GM12878 (cell line): Measurements from ENCODE around the gene CCDC107. TPM values are rescaled to one million over a fixed set of nuclear protein-coding genes. Genes with fewer than 3 reads are reported as not detected.

Source experiments
- ATAC-seq: fragments of 200-7000 bp; cut with Tn5 transposase; 3 replicates; pipeline ENCODE4 v1.9.1; 2020; ENCODE audit warnings: mild to moderate bottlenecking, moderate library complexity
- BruUV-seq: library from RNA; stranded (reverse); fragments of 400-500 nt; replicated peaks from 2 replicates; lab custom pipeline; 2021; lab: Mats Ljungman, UMichigan
- CTCF ChIA-PET: fragments of 300-600 bp; sonication (Branson Sonifier 250); formaldehyde crosslinking; extraction: SDS; loops from one replicate; lab custom pipeline; 2021; ENCODE audit warnings: inconsistent platforms; lab: Yijun Ruan, JAX
- POLR2A ChIA-PET: fragments of 350-600 bp; formaldehyde crosslinking; extraction: SDS; loops from one replicate; lab custom pipeline; 2021; ENCODE audit warnings: inconsistent platforms; lab: Charles Lee
- RAD21 ChIA-PET: fragments of 300-600 bp; sonication (Branson Sonifier 250); formaldehyde crosslinking; loops from one replicate; lab custom pipeline; 2023; ENCODE audit warnings: antibody characterized with exemption; ENCODE audit not compliant: unreplicated experiment; lab: Charles Lee
- SMC1A ChIA-PET: fragments of 300-600 bp; sonication (Branson Sonifier 250); formaldehyde crosslinking; loops from one replicate; lab custom pipeline; 2023; ENCODE audit not compliant: unreplicated experiment, uncharacterized antibody; lab: Charles Lee
- DNase-seq: peaks from one replicate; pipeline ENCODE4 v3.0.0-alpha.2; 2011; ENCODE audit warnings: low read depth, low spot score
- FAIRE-seq: peaks from 3 replicates; lab custom pipeline; 2011; peaks lifted over from hg19 to GRCh38; lab: Jason Lieb, UNC
- H2AFZ ChIP-seq: 2 replicates; pipeline ENCODE4 v1.6.0; 2011; ENCODE audit warnings: low read depth, low read length, control low read depth; ENCODE audit not compliant: control insufficient read depth
- H3K27ac ChIP-seq: 2 replicates; pipeline ENCODE4 v1.5.1; 2011; ENCODE audit warnings: control low read depth; ENCODE audit not compliant: control insufficient read depth, insufficient read depth
- H3K27me3 ChIP-seq, 2 experiments: replicated peaks in 1 of 2; 2 replicates each; pipeline versions ENCODE4 v1.6.0 to v1.6.1; 2011; ENCODE audit warnings: low read length in 1 of 2; ENCODE audit not compliant: control insufficient read depth in 2 of 2, insufficient read depth in 2 of 2
- H3K36me3 ChIP-seq, 2 experiments: 2 replicates each; pipeline ENCODE4 v1.5.1; 2011; ENCODE audit warnings: low read length in 1 of 2; ENCODE audit not compliant: control insufficient read depth in 2 of 2, insufficient read depth in 2 of 2
- H3K4me1 ChIP-seq: 2 replicates; pipeline ENCODE4 v1.6.1; 2011; ENCODE audit warnings: mild to moderate bottlenecking, low read length, moderate library complexity, mixed read lengths; ENCODE audit not compliant: control insufficient read depth, insufficient read depth
- H3K4me2 ChIP-seq: 2 replicates; pipeline ENCODE4 v1.6.0; 2011; ENCODE audit warnings: control low read depth; ENCODE audit not compliant: control insufficient read depth, insufficient read depth
- H3K4me3 ChIP-seq: fragments of 200-600 bp; sonication (generic); 2 replicates; pipeline ENCODE4 v1.5.1; 2016
- H3K79me2 ChIP-seq: 2 replicates; pipeline ENCODE4 v1.6.0; 2011; ENCODE audit warnings: low read length; ENCODE audit not compliant: control insufficient read depth, insufficient read depth
- H3K9ac ChIP-seq: 2 replicates; pipeline ENCODE4 v1.8.0; 2011; ENCODE audit warnings: low read length, control low read depth, mixed read lengths; ENCODE audit not compliant: control insufficient read depth, insufficient read depth
- H3K9me3 ChIP-seq: replicated peaks from 3 replicates; pipeline ENCODE4 v1.5.1; 2011; ENCODE audit warnings: mild to moderate bottlenecking, low read length; ENCODE audit not compliant: control insufficient read depth, insufficient read depth
- H4K20me1 ChIP-seq: 2 replicates; pipeline ENCODE4 v1.6.0; 2011; ENCODE audit not compliant: control insufficient read depth, insufficient read depth
- BMI1 ChIP-seq: fragments of 450-650 bp; IDR thresholded peaks from 2 replicates; pipeline ENCODE4 v1.6.1; 2016; ENCODE audit warnings: mild to moderate bottlenecking, moderate library complexity, borderline replicate concordance
- CUX1 ChIP-seq: IDR thresholded peaks from 2 replicates; pipeline ENCODE4 v1.6.1; 2012; ENCODE audit warnings: improper control_type of control experiment, low read depth, low read length; ENCODE audit not compliant: insufficient replicate concordance
- HCFC1 ChIP-seq: fragments of 150-350 bp; IDR thresholded peaks from 2 replicates; pipeline ENCODE4 v1.6.1; 2014; ENCODE audit warnings: low read length
- KDM1A ChIP-seq: fragments of 200-600 bp; sonication (generic); IDR thresholded peaks from 2 replicates; pipeline ENCODE4 v1.6.1; 2016; ENCODE audit warnings: borderline replicate concordance
- MTA2 ChIP-seq: fragments of 450-650 bp; IDR thresholded peaks from 2 replicates; pipeline ENCODE4 v1.6.1; 2016; ENCODE audit warnings: low read depth, mild to moderate bottlenecking, moderate library complexity
- NFIC ChIP-seq: IDR thresholded peaks from 2 replicates; pipeline ENCODE4 v1.6.1; 2012; ENCODE audit warnings: low read depth, mild to moderate bottlenecking, inconsistent platforms, low read length, moderate library complexity
- RAD21 ChIP-seq: IDR thresholded peaks from 2 replicates; pipeline ENCODE4 v1.6.1; 2011; ENCODE audit warnings: mild to moderate bottlenecking, low read depth, low read length, moderate library complexity; ENCODE audit not compliant: insufficient read depth
- SMAD1 ChIP-seq: fragments of 450-650 bp; IDR thresholded peaks from 2 replicates; pipeline ENCODE4 v1.6.1; 2018; ENCODE audit warnings: mild to moderate bottlenecking, low read depth; ENCODE audit not compliant: partially characterized antibody
- STAT1 ChIP-seq: fragments of 450-650 bp; conservative IDR thresholded peaks from 2 replicates; pipeline ENCODE4 v1.6.1; 2014; ENCODE audit warnings: antibody characterized with exemption, mild to moderate bottlenecking
- STAT3 ChIP-seq: IDR thresholded peaks from 2 replicates; pipeline ENCODE4 v1.6.1; 2011; ENCODE audit warnings: low read depth, low read length, improper control_type of control experiment
- ZBTB33 ChIP-seq: fragments of 450-650 bp; IDR thresholded peaks from 2 replicates; pipeline ENCODE4 v1.6.1; 2017; ENCODE audit warnings: mild to moderate bottlenecking
- ZNF274 ChIP-seq: IDR thresholded peaks from one replicate; pipeline ENCODE4 v1.8.0; 2011; ENCODE audit not compliant: insufficient read length, insufficient read depth
- ZNF592 ChIP-seq: fragments of 450-650 bp; IDR thresholded peaks from 2 replicates; pipeline ENCODE4 v1.6.1; 2017; ENCODE audit warnings: mild to moderate bottlenecking, moderate library complexity
- ZNF622 ChIP-seq: fragments of 450-650 bp; IDR thresholded peaks from 2 replicates; pipeline ENCODE4 v1.6.1; 2017; ENCODE audit warnings: mild to moderate bottlenecking, inconsistent platforms
- WGBS: methylation state at CpG from one replicate; pipeline ENCODE4 v1.1.6; 2016; ENCODE audit warnings: low lambda C conversion rate; ENCODE audit not compliant: insufficient replicate concordance, insufficient coverage; ENCODE audit errors: missing lambda C conversion rate; 5-methylcytosine and 5-hydroxymethylcytosine counted together
- in situ Hi-C: fragments of 300-500 bp; cut with MboI; formaldehyde crosslinking; loops from 9 replicates; pipeline ENCODE4 v1.14.3; 2018; ENCODE audit warnings: mixed read lengths
- intact Hi-C: fragments of 100-400 bp; cut with micrococcal nuclease; formaldehyde crosslinking; loops from one replicate; pipeline ENCODE4 v1.14.2; 2022; ENCODE audit not compliant: unreplicated experiment
- polyA plus RNA-seq, 11 experiments: library from polyadenylated mRNA; depleted of rRNA in 4 of 11; unstranded in 6 of 11; stranded (reverse) in 5 of 11; fragments of >200 nt; fragmentation: Nextera tagmentation in 4 of 11; fragmentation: Illumina TruSeq in 1 of 11; extraction: Ambion mirVana in 4 of 11; extraction: Trizol in 1 of 11; gene quantifications; 1 replicate in 1 of 11; 2 replicates in 10 of 11; pipeline versions ENCODE4 v1.2.1 to v1.2.3, GENCODE V29; 2011 to 2016; ENCODE audit warnings: inconsistent platforms in 2 of 11, missing spikeins in 2 of 11, low read depth in 1 of 11
- total RNA-seq, 4 experiments: library from RNA; depleted of rRNA in 3 of 4; stranded (reverse); fragments of >200 nt in 3 of 4; fragmentation: Illumina TruSeq in 1 of 4; extraction: Trizol in 1 of 4; gene quantifications; 2 replicates each; pipeline versions ENCODE4 v1.2.1 to v1.2.3, GENCODE V29; 2013 to 2021

CCDC107 gene
- total and polyA plus RNA-seq, 10 of the 15 experiments (the other 5 are each of a cell fraction or from before 2014, with no cell fraction given) = 0.19 to 18.3 (median 10.6) TPM

- H3K4me2 ChIP-seq = no peak overlapping the region
- WGBS = 77% methylated on average over 5 of the region's 5 CpGs
- FAIRE-seq = no peak
- SMC1A ChIA-PET = interaction anchor here (0.7 to 4.1 kb wide), 7 partner anchors 9 to 65 kb away, joined by 3 to 18 read pairs (median 5); no protein-coding TSS in a partner anchor
- H4K20me1 ChIP-seq = no peaks in the 10 kb centered on the region
- no peaks in the 10 kb centered on the region for H3K36me3 ChIP-seq
- CTCF ChIA-PET = interaction anchor here (0.8 to 3.5 kb wide), 7 partner anchors 9 to 67 kb away, joined by 3 to 15 read pairs (median 5); no protein-coding TSS in a partner anchor
- H3K4me1 ChIP-seq = peaks cover 14% of the 10 kb centered on the region
- in situ Hi-C loops = no loop called here
- RAD21 ChIA-PET = interaction anchor here (1.0 kb wide), 1 partner anchor 10 kb away, joined by 6 read pairs; no protein-coding TSS in a partner anchor
- no peak overlapping the region for H3K4me3 ChIP-seq
- H3K27me3 ChIP-seq = no peaks in the 10 kb centered on the region
- H3K9me3 ChIP-seq = no peaks in the 10 kb centered on the region
- DNase-seq = no peak
- H3K27ac ChIP-seq = no peak overlapping the region
- no peaks in the 10 kb centered on the region for H3K79me2 ChIP-seq
- H3K9ac ChIP-seq = no peak overlapping the region
- no peak for ATAC-seq
- POLR2A ChIA-PET = interaction anchor here (0.6 to 2.8 kb wide), 7 partner anchors 13 to 1274 kb away, joined by 3 to 10 read pairs (median 4); no protein-coding TSS in a partner anchor
- H2AFZ ChIP-seq = no peak overlapping the region
- no TSS peak for BruUV-seq
- intact Hi-C loops = no loop called here
- TF ChIP-seq ZNF592 = no peak
- no peak for TF ChIP-seq MTA2
- no peak for TF ChIP-seq RAD21
- TF ChIP-seq STAT3 = no peak
- no peak for TF ChIP-seq BMI1
- no peak for TF ChIP-seq KDM1A
- no peak for TF ChIP-seq STAT1
- no peak for TF ChIP-seq ZBTB33
- no peak for TF ChIP-seq ZNF274
- TF ChIP-seq HCFC1 = no peak
- no peak for TF ChIP-seq CUX1
- TF ChIP-seq SMAD1 = no peak
- no peak for TF ChIP-seq ZNF622
- no peak for TF ChIP-seq NFIC
Measured at GRCh38 chr9:35629597-35629996, 28.5 kb upstream of the CCDC107 start.
